ENCODE results near the gene RGS19.

RGS19 gene

GRCh38 chr20:64049060-64049877 lies 30.0 kb downstream of the RGS19 start, which contains the start of gene SOX18:
SOX18 (minus strand) TSS chr20:64049639; CDS start chr20:64049516, 123 bp downstream.
- DNase-seq (ENCODE audit: low read depth in 2 of 2): no peak

- no peak for DNase-seq (ENCODE audit: low read depth in 2 of 2)
Measured at GRCh38 chr20:64048402-64049044, 30.8 kb downstream of the RGS19 start.

GRCh38 chr20:64047968-64048401 lies 31.3 kb downstream of the RGS19 start:
- no peak for DNase-seq (ENCODE audit: low read depth in 2 of 2)

GRCh38 chr20:64047046-64047389 lies 32.3 kb downstream of the RGS19 start:
- no peak for DNase-seq (ENCODE audit: low read depth in 2 of 2)

- DNase-seq (ENCODE audit: low read depth in 2 of 2): no peak
Measured at GRCh38 chr20:64045346-64046011, 33.8 kb downstream of the RGS19 start.

DNA sequence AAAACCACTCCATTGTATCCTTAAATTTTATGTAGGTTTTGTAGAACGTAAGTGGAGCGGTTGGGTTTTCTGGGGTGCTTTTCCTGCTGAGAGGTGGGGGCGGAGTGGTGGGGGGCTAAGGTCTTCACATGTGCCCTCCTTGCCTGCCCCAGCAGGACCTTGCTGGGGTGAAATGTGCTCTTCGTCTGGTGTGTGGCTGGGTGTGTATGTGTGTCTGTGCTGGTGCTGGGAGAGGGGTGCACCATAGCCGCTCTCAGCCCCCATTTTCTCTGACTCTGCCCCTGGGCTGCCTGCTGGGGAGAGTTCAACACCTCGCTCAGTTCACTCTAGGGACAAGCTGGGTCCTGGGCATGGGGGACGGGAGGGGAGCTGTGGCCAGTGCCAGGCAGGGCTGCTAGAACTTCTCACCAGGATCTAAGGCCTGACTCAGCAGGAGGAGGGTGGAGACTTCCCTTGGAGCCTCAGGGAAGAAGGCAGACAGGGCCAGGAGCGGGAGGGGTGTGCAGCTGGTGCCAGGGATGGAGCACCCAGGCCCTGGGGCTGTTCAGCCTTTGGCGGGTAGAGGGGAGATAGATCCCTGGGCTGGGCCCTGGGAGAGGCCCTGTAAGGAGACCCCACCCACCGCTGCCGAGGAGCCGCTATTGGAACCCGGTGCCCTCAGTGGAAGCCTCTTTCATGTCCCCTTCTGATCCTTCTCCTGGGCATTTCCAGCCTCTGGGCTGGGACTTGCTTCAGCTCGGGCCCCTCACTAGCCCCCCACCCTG lies 34.7 kb downstream of the RGS19 start:
- no peak for DNase-seq (ENCODE audit: low read depth in 2 of 2)

DNA sequence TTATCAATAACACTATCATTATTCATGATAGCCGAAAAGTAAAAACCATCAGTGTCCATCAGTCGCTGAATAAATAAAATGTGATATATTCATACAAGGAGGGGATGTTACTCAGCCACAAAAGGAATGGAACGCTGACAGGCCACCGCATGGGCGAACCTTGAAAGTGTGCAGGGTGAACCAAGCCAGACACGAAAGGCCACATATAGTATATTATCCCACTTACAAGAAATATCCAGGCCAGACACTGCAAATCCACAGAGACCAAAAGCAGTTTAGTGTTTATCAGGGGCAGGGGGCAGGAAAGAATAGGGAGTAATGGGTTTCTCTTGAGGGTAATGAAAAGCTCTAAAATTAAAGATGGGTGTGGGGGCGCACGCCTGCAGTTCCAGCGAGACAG lies 35.5 kb downstream of the RGS19 start:
- DNase-seq (ENCODE audit: low read depth in 2 of 2): no peak

GRCh38 chr20:64042054-64042781 lies 37.1 kb downstream of the RGS19 start:
- DNase-seq (ENCODE audit: low read depth in 2 of 2): no peak

- DNase-seq (ENCODE audit: low read depth in 2 of 2): no peak
Measured at GRCh38 chr20:64041781-64042053, 37.6 kb downstream of the RGS19 start.

- DNase-seq (ENCODE audit: low read depth in 2 of 2): no peak
Measured at GRCh38 chr20:64041040-64041780, 38.1 kb downstream of the RGS19 start.

- no peak for DNase-seq (ENCODE audit: low read depth in 2 of 2)
Measured at GRCh38 chr20:64040231-64041039, 38.9 kb downstream of the RGS19 start.

DNA sequence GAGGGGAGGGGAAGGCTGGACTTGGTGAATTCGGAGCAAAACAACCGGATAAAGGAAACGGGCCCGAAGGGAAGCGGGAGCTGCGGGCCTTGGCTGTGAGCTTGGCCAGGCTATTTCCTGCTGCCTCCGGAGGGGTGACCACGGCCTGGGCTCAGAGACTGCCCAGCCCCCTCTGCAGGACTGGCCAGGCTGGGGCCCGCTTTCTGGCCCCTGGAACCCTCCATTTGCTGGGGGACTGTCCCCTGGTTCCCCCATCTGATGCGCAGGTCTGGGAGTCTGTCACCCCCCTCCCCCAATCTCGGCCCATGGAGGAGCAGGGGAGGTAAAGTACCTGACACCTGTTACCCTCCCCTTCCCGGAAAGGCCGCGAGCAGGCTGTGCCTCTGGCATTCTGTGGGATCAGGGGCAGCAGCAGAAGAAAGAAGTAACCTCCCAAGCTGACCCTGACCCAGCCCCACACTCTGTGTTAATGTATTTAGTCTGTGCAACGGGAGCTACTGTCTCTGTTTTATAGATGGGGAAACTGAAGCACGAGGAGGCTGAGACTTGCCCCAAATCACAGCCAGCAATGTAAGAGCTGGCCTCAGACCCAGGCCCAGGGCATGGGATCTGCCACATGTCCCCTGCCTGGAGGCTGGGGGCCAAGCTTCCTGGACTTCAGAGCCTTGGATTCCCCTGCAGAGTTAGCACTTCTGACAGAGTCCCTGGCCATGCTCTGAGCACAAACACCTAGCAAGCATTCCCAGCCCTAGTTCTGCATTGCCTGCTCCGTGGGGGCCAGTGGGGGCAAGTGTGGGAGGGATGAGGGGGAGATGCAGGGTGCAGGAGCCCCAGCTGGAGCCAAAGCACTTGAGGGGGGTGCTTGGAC lies 39.8 kb downstream of the RGS19 start:
- DNase-seq (ENCODE audit: low read depth in 2 of 2): no peak

GRCh38 chr20:64038565-64039292 lies 40.6 kb downstream of the RGS19 start:
- DNase-seq (ENCODE audit: low read depth in 2 of 2): no peak

GRCh38 chr20:64038224-64038564 lies 41.1 kb downstream of the RGS19 start:
- no peak for DNase-seq (ENCODE audit: low read depth in 2 of 2)

- no peak for DNase-seq (ENCODE audit: low read depth in 2 of 2)
Measured at GRCh38 chr20:64037498-64038213, 41.7 kb downstream of the RGS19 start.

DNA sequence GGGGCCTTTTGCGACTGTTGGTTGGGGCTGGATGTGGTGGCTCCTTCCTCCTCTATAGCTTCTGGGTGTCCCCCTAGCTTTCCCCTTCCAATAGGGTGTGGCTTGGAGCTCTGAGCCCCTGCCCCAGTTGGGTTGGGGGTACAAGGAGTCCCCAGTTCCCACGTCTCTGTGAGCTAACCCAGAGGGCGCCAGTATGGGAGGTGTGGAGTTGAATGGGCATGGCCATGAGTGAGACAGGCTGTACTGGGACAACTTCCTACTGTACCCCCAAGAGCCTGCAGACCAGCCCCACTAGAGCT lies 42.2 kb downstream of the RGS19 start:
- no peak for DNase-seq (ENCODE audit: low read depth in 2 of 2)

DNA sequence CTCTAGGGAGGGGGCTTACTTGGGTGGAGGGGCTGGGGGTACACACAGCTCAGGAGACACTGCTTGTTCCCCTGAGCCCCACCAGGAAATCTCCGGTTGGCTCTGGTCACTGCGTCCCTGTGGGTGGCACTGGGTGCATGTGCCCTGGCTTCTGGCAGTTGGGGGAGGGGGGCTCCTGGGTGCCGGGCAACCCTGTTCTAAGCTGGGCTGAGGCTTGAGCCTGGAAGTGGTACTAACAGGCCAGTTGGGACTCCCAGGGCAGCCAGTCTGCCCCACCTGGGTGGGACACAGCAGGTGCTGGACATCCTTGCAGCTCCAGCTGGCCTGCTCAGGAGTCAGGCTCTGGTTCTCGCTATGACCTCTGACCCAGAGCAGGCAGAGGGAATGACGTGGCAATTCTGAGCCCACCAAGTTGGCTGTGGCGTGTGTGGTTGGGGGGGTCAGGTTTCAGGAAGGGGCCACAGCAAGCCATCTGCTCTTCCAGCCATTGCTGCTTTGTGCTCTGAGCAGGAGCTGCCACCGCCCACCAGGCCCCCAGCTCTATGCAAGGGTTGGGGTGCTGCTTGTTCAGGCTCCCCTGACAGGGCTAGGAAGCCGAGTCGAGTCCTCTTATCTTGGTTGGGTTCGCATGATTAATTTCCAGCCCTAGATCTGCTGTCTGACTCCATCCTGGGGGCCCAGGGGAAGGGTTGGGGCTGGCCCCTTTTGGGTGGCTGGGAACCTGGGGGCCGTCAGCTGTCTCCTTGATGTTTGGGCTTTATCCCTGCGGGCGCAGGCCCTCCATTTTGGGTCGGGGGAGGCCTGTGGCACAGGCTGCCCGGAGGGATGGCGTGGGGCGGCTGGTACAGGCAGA lies 42.7 kb downstream of the RGS19 start:
- DNase-seq (ENCODE audit: low read depth in 2 of 2): no peak

Measured in fibroblast of skin of left quadriceps (primary cell).